GM21423 (cell line): ENCODE results near the gene CUTC.
"Not testable (repeated sequence)": the region's sequence is repeated elsewhere in the genome, so short reads cannot be mapped to it uniquely, and the experiment has no call there.

Experiments used
- ATAC-seq: cut with Tn5 transposase; IDR thresholded peaks from one replicate; pipeline ENCODE4 v1.9.1; 2021; ENCODE audit warnings: mild to moderate bottlenecking, moderate library complexity; ENCODE audit not compliant: unreplicated experiment

CUTC gene

DNA sequence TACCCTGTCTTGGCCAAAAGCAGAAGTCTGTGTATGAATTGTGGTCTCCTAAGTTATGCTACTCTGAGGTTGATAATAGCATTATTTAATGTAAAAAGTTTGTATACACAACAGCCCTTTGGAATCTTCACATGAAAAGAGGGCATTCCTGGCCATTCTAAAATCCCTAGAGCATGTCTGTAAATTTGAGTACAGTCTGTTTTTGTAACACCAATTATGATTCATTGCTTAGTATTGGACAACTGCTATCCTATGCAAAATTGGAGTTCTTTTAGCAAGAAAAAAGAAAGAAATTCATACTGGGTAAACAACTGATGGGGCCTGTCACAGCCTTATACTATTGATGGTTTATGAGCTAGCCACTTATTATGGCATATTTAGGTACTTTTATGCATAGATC lies 10.2 kb downstream of the CUTC start:
- ATAC-seq = no peak

GRCh38 chr10:99742701-99743100 lies 10.7 kb downstream of the CUTC start:
- ATAC-seq = no peak

- no peak for ATAC-seq
Measured at GRCh38 chr10:99743841-99744240, 11.8 kb downstream of the CUTC start.

- not testable (repeated sequence) for ATAC-seq
Measured at GRCh38 chr10:99746166-99746565, 14.1 kb downstream of the CUTC start.

GRCh38 chr10:99748823-99749451 lies 16.9 kb downstream of the CUTC start:
- no peak for ATAC-seq

- no peak for ATAC-seq
Measured at GRCh38 chr10:99750641-99751040, 18.6 kb downstream of the CUTC start.

- no peak for ATAC-seq
Measured at GRCh38 chr10:99754670-99755069, 22.6 kb downstream of the CUTC start.

- no peak for ATAC-seq
Measured at GRCh38 chr10:99756159-99756558, 24.1 kb downstream of the CUTC start.

DNA sequence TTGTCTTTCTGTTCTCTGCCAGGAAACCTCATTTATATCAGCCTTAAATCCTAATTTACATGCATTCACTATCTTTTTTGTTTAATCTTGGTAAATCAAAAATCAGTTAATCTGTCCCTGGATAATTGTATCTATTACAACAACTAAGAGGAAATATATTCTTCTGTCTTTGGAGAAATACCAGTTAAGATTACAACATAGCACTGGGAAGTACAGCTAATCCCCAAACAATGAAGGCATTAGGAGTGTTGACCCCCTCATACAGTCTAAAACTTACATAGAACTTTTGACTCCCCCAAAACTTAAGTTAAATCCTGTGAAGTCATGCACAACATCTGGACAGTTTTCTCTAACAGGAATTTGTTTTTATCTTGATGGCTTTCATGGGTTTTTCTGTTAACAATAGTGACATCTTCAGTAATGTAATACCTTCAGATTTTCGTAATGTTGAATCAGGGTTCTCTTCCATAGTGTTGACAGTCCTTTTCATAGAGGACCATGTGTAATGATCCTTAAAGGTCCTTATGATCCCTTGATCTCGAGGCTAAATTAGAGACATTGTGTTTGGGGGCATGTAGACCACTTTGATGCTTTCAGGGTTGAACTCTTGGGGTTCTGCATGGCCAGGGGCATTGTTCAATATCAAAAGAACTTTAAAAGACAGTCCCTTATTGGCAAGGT lies 26.3 kb downstream of the CUTC start:
- no peak for ATAC-seq

- no peak for ATAC-seq
Measured at GRCh38 chr10:99760321-99760720, 28.3 kb downstream of the CUTC start.

DNA sequence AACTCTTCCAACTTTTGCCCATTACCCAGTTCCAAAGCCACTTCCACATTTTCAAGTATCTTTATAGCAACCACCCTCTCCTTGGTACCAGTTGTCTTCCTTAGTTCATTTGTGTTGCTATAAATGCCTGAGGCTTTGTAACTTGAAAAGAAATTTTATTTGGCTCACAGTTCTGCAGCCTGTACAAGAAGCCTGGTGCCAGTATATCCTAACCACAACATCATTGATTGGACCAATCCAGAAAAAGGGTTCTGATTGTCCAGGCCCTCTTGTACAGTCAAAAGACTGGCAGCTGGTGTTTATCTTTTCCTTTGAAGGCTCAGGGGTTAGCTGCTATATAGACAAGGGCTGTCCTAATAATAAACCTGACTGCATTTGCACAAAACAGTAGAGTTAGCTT lies 29.3 kb downstream of the CUTC start:
- ATAC-seq = no peak

DNA sequence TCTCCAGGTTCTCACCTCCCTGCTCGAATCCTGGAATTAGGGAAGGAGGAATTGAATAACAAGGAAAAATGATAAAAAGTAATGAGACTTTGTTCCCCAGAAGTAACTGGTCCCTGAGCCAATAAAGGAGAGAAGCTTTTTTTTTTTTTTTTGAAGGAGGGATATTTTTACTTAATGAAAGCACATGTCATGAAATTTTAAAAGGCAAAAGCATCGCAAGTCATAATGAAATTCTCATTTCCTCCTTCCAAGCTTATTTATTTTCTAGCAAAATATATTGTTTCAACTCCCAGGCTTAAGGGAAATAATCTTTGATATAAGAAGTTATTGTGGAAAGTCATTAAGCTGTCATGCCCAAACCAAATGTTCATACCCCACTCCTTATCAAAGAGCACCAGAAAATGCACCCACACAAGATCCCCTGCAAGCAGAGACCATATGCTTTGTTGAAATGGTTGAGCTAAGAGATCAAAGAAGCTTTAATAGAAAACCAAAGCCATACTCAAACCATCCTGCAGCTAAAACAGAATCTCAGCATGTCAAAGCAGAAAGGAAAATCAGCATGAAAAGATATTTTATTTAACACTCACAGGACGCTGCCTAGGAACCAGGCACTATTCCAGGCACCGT lies 33.8 kb downstream of the CUTC start:
- ATAC-seq = peak; percentile 30

DNA sequence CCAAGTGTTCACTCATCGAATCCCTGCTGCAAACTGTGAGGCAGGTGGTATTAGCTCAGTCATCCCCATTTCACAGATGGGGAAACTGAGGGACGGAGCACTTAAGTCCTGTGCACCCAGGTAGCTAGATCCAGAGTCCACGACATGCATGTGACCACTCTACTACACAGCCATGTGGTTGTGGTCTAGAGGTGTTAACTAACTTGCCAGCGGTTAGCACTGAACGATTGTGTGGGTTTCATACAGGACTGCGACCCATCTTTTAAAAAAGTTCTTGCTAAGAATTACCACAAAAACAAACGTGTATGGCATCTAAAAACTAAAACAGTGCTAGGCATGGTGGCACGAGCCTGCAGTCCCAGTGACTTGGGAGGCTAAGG lies 34.3 kb downstream of the CUTC start:
- peak; percentile 82 for ATAC-seq

DNA sequence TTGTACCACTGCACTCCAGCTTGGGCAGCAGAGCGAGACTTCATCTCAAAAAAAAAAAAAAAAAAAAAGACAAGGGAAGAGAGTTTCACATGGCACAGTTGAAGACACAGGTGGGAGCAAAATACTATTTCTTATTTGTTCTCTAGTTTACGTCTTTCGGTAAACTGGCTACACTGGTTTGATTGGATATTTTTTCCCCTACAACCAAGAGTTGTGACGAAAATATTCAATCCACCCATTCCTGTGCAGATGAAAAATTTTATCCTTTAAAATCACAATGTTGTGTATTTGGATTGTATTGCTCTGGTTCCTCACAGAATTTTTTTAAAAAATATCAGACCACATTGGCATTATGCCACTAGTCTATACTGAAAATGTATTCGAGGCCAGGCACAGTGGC lies 35.9 kb downstream of the CUTC start:
- ATAC-seq = no peak

GRCh38 chr10:99768556-99768955 lies 36.5 kb downstream of the CUTC start:
- no peak for ATAC-seq

DNA sequence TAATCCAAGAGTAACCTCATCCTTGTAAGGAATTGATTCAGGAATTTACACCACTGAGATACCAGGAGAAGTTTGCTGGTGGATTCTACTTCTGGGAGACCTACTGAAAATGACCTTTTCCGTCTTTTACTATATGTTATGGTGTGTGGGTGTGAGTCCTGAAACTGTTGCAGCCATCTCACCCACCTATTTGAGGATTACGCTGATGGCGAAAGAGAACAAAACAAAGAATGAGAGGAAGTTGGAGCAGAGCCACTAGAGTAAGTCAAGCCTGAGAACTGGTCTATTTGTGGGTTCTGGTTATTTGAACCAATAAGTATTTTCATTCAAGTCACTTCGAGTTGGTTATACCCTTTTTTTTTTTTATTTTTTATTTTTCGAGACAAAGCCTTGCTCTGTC lies 37.7 kb downstream of the CUTC start:
- no peak for ATAC-seq

DNA sequence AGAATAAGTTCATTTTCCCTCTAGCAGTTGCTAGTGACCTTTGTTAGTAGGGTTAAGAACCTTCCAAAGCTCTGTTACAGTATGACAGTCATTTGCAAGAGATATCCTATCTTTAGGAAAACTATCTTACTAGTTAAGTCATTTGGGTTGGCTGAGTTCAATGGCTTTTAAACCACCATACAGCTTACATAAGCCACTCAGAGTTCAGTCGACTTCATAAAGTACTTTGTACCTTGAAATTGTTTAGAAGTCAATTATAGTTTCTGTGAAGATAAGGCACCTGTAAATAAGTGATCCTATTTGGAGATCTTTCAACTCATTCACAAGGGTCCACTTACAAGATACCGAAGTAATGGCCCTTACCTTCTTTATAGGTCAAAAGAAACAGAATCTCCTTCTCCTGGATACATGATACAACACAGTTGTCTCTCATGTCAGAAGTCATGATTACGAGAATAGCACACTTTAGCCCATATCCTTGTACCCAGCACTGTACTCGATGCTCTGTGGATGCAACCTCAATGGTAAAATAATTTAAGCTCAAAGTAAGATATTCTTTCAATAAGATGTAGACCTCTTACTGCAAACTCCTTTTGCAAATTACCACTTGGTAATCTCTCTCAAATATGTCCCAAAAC lies 38.5 kb downstream of the CUTC start:
- no peak for ATAC-seq

GRCh38 chr10:99775850-99776249 lies 43.8 kb downstream of the CUTC start:
- no peak for ATAC-seq

DNA sequence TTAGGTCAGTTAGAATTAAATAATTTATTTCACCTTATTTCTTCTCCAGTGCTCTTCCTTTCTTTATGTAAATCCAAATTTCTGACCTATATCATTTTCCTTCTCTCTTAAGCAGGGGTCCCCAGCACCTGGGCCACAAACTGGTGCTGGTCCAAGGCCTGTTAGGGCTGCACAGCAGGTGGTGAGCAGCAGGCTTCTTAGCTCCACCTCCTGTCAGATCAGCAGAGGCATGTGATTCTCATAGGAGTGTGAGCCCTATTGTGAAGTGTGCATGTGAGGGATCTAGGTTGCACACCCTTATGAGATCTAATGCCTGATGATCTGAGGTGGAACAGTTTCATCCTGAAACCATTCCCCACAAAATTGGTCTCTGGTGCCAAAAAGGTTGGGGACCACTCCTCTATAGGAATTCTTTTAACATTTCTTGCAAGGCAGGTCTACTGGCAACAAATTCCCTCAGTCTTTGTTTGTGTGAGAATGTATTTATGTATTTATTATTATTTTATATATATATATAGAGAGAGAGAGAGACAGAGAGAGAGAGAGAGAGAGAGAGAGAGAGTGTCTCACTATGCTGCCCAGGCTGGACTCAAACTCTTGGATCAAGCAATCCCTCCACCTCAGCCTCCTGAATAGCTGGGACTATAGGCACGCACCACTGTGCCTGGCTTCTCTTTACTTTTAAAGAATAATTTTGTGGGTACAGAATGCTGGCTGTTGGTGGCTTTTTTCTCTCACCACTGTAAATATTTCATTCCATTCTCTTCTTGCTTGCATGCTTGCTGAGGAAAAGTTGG lies 46.1 kb downstream of the CUTC start:
- no peak for ATAC-seq

- ATAC-seq = no peak
Measured at GRCh38 chr10:99779335-99779734, 47.3 kb downstream of the CUTC start.

DNA sequence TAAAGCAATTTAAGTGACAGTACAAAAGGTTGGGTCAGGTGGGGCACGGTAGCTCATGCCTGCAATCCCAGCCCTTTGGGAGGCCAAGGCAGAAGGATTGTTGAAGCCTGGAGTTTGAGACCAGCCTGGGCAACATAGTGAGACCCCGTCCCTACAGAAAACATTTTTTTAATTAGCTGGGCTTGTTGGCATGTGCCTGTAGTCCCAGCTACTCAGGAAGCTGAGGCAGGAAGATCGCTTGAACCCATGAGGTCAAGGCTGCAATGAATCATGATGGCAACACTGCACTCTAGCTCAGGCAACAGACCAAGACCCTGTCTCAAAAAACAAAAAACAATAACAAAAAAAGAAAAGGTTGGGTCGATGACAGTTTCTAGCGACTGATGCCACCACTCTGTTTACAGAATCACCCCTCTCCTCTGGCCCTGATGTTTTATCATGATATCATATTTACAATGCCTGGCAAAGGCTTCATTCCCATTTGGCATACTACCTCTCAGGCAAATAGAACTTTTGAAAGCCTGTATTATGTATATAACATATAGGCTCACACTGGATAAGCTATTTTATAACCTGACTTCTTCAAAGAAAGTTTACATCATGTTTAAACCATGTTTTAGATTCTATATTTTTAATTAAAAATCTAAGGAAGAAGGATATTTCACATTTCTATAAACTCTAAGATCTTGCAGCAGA lies 49.8 kb downstream of the CUTC start:
- ATAC-seq = no peak
